Activated CD8-positive, alpha-beta memory T cell treated with anti-CD3 and anti-CD28 coated beads, Interleukin-2, amount 10 ng/mL, durations not matched to agents 7 days and 5 days (primary cell): Measurements from ENCODE around the gene ULBP1. TPM values are rescaled to one million over a fixed set of nuclear protein-coding genes. Genes with fewer than 3 reads are reported as not detected.
"Not testable (repeated sequence)": the region's sequence is repeated elsewhere in the genome, so short reads cannot be mapped to it uniquely, and the experiment has no call there.

ENCODE experiments used
- ATAC-seq: fragments of 150-1000 bp; cut with Tn5 transposase; one replicate; pipeline ENCODE4 v1.10.0; 2021; ENCODE audit warnings: moderate library complexity
- CTCF ChIA-PET: fragments of 350-600 bp; sonication (Branson Sonifier 250); formaldehyde crosslinking; loops from one replicate; lab custom pipeline; 2021; ENCODE audit warnings: antibody characterized with exemption; lab: Charles Lee
- DNase-seq: peaks from one replicate; pipeline ENCODE4 v3.0.0-alpha.2; 2020
- H3K27ac Mint-ChIP-seq: one replicate; pipeline ENCODE4 v1.8.0; 2021; ENCODE audit warnings: mild to moderate bottlenecking, mixed read lengths
- H3K27me3 Mint-ChIP-seq: one replicate; pipeline ENCODE4 v1.8.0; 2021; ENCODE audit warnings: mixed read lengths
- H3K36me3 Mint-ChIP-seq: one replicate; pipeline ENCODE4 v1.8.0; 2021; ENCODE audit warnings: mild to moderate bottlenecking, mixed read lengths
- H3K4me1 Mint-ChIP-seq: one replicate; pipeline ENCODE4 v1.8.0; 2021; ENCODE audit warnings: mixed read lengths
- H3K4me3 Mint-ChIP-seq: one replicate; pipeline ENCODE4 v1.8.0; 2021; ENCODE audit warnings: mild to moderate bottlenecking, moderate library complexity, mixed read lengths
- H3K9me3 Mint-ChIP-seq: one replicate; pipeline ENCODE4 v1.8.0; 2022; ENCODE audit warnings: low read depth, mixed read lengths
- total RNA-seq, 2 experiments: library from RNA; stranded (reverse); gene quantifications; one replicate each; pipeline ENCODE4 v1.2.3, GENCODE V29; 2021

The ULBP1 gene
- total RNA-seq, 2 experiments from 2014 or later = 0.82 to 1.2 TPM

GRCh38 chr6:149960488-149960887 is 3.3 kb upstream of the ULBP1 start:
- CTCF ChIA-PET = interaction anchor here (1.3 kb wide), 1 partner anchor 56 kb away, joined by 4 read pairs; no protein-coding TSS in a partner anchor
- no peaks in the 10 kb centered on the region for H3K9me3 Mint-ChIP-seq
- H3K4me3 Mint-ChIP-seq = no peak overlapping the region
- peak; percentile 38 for DNase-seq
- ATAC-seq = no peak
- H3K27me3 Mint-ChIP-seq = peaks cover 84% of the 10 kb centered on the region
- peaks cover 4% of the 10 kb centered on the region for H3K36me3 Mint-ChIP-seq
- H3K27ac Mint-ChIP-seq = no peak overlapping the region
- peaks cover 25% of the 10 kb centered on the region for H3K4me1 Mint-ChIP-seq

DNA sequence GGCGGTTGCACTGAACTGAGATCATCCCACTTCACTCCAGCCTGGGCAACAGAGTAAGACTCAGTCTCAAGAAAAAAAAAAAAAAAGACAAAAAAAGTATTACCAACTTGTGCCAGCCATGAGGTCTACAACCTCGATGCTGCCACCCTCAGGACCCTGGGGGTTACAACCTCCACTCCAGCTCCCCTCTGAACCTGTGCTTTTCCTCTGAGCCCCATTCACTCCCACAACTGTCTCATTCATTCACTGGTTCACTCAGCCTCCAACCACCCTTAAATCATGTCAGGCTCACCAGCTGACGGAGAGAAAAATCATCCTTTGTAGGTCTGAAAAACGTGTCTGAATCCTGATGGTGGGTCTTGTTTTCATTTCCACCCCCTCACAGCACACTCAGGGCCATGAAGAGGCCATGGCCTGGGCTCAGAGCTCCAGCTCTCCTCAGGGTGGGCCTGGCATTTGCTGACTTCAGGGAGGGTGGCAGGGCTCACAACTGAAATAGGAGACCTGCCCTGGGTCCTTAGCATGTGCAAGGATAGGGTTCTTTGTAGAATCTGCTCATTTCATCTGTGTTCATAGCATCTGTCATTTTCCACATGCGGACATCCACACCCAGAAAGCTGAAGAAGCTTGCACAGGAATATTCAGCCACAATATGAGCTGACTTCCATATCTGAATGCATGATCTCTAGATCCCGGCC is 1.9 kb upstream of the ULBP1 start:
- peaks cover 81% of the 10 kb centered on the region for H3K27me3 Mint-ChIP-seq
- no peak overlapping the region for H3K4me3 Mint-ChIP-seq
- peaks cover 4% of the 10 kb centered on the region for H3K36me3 Mint-ChIP-seq
- DNase-seq (peak; percentile 51), ATAC-seq (no peak)
- CTCF ChIA-PET = interaction anchor here (0.6 to 1.3 kb wide), 4 partner anchors 55 to 412 kb away, joined by 3 to 4 read pairs (median 3); no protein-coding TSS in a partner anchor
- peaks cover 22% of the 10 kb centered on the region for H3K4me1 Mint-ChIP-seq
- no peak overlapping the region for H3K27ac Mint-ChIP-seq
- H3K9me3 Mint-ChIP-seq = no peaks in the 10 kb centered on the region

DNA sequence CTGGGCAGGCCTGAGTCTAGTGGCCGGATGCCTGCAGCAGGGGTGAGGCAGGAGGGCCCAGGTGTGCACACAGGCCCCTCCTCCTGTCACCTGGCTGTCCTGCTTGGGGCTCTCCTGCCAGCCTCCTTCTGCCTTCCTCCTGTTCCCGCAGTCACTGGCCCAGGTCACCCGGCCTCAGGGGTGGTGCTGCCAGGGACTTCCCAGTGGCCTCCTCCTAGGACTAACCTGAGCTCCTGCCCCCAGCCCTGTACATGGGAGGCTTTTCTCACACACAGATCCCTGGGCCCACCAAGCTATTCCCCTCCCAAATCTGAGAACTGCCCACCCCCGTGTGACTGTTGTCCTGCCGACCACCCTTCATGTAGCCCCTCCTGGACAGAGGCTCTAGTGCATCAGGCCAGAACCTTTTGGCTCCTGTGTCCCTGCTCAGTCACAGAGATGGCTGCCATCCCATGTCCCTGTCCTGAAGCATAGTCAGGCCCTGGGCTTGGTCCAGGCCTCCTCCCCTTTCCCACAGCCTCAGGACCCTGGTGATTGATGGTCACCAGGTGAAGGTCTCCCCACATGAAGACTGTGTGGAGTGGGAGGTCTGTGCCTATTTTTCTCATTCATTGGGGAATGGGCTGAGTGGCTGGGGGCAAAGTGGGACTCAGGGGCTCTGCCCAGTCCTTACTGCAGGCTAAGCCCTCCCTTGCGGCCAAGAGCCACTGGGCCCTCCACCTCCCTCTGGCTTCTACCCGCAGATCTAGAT is 1.1 kb upstream of the ULBP1 start:
- H3K27ac Mint-ChIP-seq = peak overlapping the region; percentile 86
- no peaks in the 10 kb centered on the region for H3K9me3 Mint-ChIP-seq
- ATAC-seq (no peak), DNase-seq (no peak)
- H3K4me1 Mint-ChIP-seq = peaks cover 22% of the 10 kb centered on the region
- H3K4me3 Mint-ChIP-seq = peak overlapping the region; percentile 85
- CTCF ChIA-PET = interaction anchor here (0.9 kb wide), 1 partner anchor 54 kb away, joined by 3 read pairs; no protein-coding TSS in a partner anchor
- H3K36me3 Mint-ChIP-seq = peaks cover 4% of the 10 kb centered on the region
- H3K27me3 Mint-ChIP-seq = peaks cover 80% of the 10 kb centered on the region

DNA sequence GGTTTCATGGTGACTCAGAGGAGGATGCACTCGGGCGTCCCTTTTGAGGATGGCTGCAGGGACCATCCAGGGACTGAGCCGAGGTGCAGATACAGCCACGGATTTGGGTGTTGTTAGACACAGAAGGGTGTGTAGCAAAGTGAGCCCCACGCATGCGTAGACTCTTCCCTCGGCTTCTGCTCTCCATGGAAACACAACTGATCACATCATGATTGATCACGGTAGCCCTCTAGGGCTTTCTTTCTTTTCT is 606 bp upstream of the ULBP1 start:
- Mint-ChIP-seq H3K27ac (peak overlapping the region; percentile 86), H3K36me3 (peaks cover 4% of the 10 kb centered on the region), H3K9me3 (no peaks in the 10 kb centered on the region), H3K4me3 (peak overlapping the region; percentile 85), H3K4me1 (peaks cover 22% of the 10 kb centered on the region), H3K27me3 (peaks cover 79% of the 10 kb centered on the region)
- peak; percentile 75 for DNase-seq
- CTCF ChIA-PET = no interaction called here
- peak; percentile 37 for ATAC-seq

GRCh38 chr6:149964308-149965193 is 808 bp downstream of the ULBP1 start:
- ATAC-seq (peak; percentile 5), DNase-seq (no peak)
- peaks cover 4% of the 10 kb centered on the region for H3K36me3 Mint-ChIP-seq

DNA sequence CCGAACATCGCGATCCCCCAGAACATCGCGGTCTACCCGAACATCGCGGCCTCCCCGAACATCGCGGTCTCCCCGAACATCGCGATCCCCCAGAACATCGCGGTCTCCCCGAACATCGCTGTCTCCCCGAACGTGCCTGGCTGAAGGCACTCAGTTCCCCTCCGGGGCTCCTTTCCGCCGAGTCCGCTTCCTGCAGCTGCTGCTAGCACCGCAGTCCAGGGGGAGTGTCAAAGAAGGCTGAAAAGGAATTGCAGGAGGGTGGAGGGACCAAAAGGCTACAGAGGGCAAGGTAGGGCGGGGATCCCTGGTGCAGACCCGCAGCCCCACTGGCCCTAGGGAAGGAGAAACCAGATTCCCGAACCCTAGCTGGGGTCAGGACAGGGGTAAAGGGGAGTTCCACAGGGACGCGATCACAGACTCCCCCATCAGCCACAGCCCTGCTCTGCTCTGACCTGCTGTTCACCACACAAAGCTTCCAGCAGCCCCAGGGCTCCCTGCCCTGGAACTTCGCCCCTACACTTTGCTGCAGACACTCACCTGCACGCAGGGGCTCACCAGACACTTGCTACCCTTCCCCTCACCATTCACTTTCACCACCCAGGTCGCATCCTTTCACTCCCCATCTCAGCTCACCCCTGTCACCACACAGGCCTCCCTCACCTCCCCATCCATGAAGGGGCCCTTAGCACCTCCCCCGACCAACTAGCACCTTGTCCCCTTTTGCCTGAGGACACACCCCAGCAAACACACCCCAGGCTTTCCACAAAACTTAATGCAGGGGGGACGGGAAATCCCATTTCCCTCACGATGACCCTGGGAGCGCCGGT is 1.7 kb downstream of the ULBP1 start:
- H3K27ac Mint-ChIP-seq = peak overlapping the region; percentile 47
- CTCF ChIA-PET = no interaction called here
- peaks cover 4% of the 10 kb centered on the region for H3K36me3 Mint-ChIP-seq
- DNase-seq (no peak), ATAC-seq (no peak)
- H3K27me3 Mint-ChIP-seq = peaks cover 81% of the 10 kb centered on the region
- H3K4me3 Mint-ChIP-seq = peak overlapping the region; percentile 85
- peaks cover 22% of the 10 kb centered on the region for H3K4me1 Mint-ChIP-seq
- H3K9me3 Mint-ChIP-seq = no peaks in the 10 kb centered on the region

More at GRCh38 chr6:149964308-149965193, 808 bp downstream of the ULBP1 start:
- Mint-ChIP-seq H3K9me3 (no peaks in the 10 kb centered on the region), H3K4me1 (peaks cover 22% of the 10 kb centered on the region), H3K4me3 (peak overlapping the region; percentile 85), H3K27ac (peak overlapping the region; percentile 86), H3K27me3 (peaks cover 81% of the 10 kb centered on the region)
- CTCF ChIA-PET = interaction anchor here (0.8 kb wide), 1 partner anchor 400 kb away, joined by 3 read pairs; no protein-coding TSS in a partner anchor

DNA sequence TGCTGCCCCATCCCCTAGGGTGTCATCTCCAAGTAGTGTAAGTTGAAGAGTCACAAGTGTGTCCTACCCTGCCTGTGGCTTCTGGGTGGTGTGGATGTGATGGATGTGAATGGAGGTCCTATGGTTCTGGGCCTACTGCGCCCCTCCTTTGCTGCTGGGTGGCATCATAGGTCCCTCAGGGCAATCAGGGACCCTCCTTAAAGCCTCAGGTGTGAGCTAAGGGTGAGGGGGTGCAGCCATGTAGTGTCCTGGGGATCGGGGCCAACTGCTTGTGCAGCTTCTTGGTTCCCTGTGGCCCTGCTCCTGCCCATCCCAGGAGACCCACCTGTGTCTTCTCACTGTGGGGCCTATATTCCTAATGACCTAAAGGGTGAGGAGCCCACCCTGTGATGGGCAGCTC is 2.6 kb downstream of the ULBP1 start:
- H3K27ac Mint-ChIP-seq, H3K9me3 Mint-ChIP-seq, ATAC-seq, CTCF ChIA-PET, DNase-seq, H3K36me3 Mint-ChIP-seq, H3K4me3 Mint-ChIP-seq: not testable (repeated sequence)
- Mint-ChIP-seq H3K4me1 (peaks cover 22% of the 10 kb centered on the region), H3K27me3 (peaks cover 76% of the 10 kb centered on the region)

DNA sequence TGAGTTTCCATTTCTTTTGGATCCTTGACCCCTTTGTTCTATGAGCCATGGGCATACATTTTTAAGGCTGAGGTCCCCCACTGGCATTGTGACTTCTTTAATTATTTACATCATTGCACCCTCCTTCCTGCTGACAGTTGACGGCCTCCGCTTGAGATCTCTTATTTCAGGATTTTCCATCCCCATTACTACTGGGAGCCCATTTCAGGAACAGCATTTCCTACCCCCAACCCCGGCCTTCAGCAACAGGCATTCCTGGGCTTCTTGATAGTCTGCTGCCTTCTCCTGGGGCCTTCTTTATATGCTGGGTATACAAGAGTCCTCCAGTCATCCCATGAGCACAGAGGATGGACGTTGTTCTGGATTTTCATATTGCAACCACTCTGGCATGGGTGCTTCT is 3.8 kb downstream of the ULBP1 start:
- CTCF ChIA-PET = no interaction called here
- ATAC-seq (no peak), DNase-seq (no peak)
- H3K36me3 Mint-ChIP-seq = peaks cover 4% of the 10 kb centered on the region
- H3K27me3 Mint-ChIP-seq = peaks cover 78% of the 10 kb centered on the region
- peaks cover 21% of the 10 kb centered on the region for H3K4me1 Mint-ChIP-seq
- no peaks in the 10 kb centered on the region for H3K9me3 Mint-ChIP-seq
- no peak overlapping the region for H3K27ac Mint-ChIP-seq
- H3K4me3 Mint-ChIP-seq = no peak overlapping the region

DNA sequence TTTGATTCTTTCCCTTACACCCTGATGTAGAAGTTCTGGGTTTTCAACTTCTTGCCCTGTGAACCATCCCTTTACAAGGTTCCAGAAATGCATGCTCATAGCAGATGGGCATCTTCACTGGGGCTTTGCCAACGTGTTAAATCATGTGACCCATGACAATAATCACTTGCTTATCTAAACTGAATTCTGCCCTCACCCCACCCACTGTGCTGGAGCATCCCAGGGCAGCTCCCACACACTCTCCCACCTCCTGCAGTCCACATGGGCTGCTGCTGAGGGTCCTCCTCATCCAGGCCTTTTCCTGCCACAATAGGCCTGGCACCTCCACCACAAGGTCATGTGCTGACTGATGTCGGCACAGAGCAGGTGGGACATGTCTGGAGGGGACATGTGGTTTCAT is 4.3 kb downstream of the ULBP1 start:
- ATAC-seq, DNase-seq, CTCF ChIA-PET, H3K36me3 Mint-ChIP-seq, H3K9me3 Mint-ChIP-seq, H3K4me3 Mint-ChIP-seq, H3K27ac Mint-ChIP-seq: not testable (repeated sequence)
- Mint-ChIP-seq H3K27me3 (peaks cover 78% of the 10 kb centered on the region), H3K4me1 (peaks cover 17% of the 10 kb centered on the region)

- H3K4me3 Mint-ChIP-seq, H3K27ac Mint-ChIP-seq, DNase-seq, ATAC-seq, H3K9me3 Mint-ChIP-seq, H3K36me3 Mint-ChIP-seq, CTCF ChIA-PET: not testable (repeated sequence)
- H3K27me3 Mint-ChIP-seq = peaks cover 74% of the 10 kb centered on the region
- peaks cover 12% of the 10 kb centered on the region for H3K4me1 Mint-ChIP-seq
Measured at GRCh38 chr6:149968909-149969308, 5.2 kb downstream of the ULBP1 start.

GRCh38 chr6:149969635-149970034 is 5.9 kb downstream of the ULBP1 start:
- no peak for ATAC-seq
- CTCF ChIA-PET = no interaction called here
- H3K4me1 Mint-ChIP-seq = peaks cover 13% of the 10 kb centered on the region
- peaks cover 74% of the 10 kb centered on the region for H3K27me3 Mint-ChIP-seq
- H3K36me3 Mint-ChIP-seq = peaks cover 3% of the 10 kb centered on the region
- no peak for DNase-seq
- no peak overlapping the region for H3K4me3 Mint-ChIP-seq
- no peak overlapping the region for H3K27ac Mint-ChIP-seq
- no peaks in the 10 kb centered on the region for H3K9me3 Mint-ChIP-seq

DNA sequence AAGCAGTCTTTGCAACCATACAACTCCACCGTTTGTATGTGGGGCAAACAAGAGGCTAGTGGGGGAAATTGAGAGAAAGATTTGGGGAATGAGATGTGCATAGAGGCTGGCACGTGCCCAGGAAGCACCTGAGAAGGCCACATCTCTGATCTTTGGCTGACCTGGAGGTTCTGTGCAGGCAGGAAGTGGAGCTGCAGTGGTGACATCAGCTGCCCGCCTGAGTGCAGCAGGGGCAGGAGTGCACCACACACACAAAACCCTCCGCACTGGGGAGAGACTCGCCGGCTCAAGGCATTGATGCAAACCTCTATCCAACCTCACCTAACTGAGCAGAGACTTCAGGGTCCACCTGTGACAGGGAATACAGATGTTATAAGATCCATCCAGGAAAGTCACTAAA is 10.7 kb downstream of the ULBP1 start:
- peaks cover 84% of the 10 kb centered on the region for H3K27me3 Mint-ChIP-seq
- H3K27ac Mint-ChIP-seq, H3K36me3 Mint-ChIP-seq, H3K9me3 Mint-ChIP-seq, H3K4me3 Mint-ChIP-seq, CTCF ChIA-PET: not testable (repeated sequence)
- H3K4me1 Mint-ChIP-seq = peaks cover 11% of the 10 kb centered on the region
- peak; percentile 56 for DNase-seq
- ATAC-seq = peak; percentile 78
